Activated CD8-positive, alpha-beta memory T cell treated with anti-CD3 and anti-CD28 coated beads, Interleukin-2, amount 50 U/mL, for 24 hours (primary cell): ENCODE data around the gene RGL1.
"Not testable (repeated sequence)": the region's sequence is repeated elsewhere in the genome, so short reads cannot be mapped to it uniquely, and the experiment has no call there.

ENCODE experiments used
- DNase-seq: peaks from one replicate; pipeline ENCODE4 v3.0.0-alpha.2; 2020; ENCODE audit errors: extremely low read depth

Gene RGL1

GRCh38 chr1:183785921-183786320, 19.0 kb upstream of the RGL1 start:
- DNase-seq = not testable (repeated sequence)

DNA sequence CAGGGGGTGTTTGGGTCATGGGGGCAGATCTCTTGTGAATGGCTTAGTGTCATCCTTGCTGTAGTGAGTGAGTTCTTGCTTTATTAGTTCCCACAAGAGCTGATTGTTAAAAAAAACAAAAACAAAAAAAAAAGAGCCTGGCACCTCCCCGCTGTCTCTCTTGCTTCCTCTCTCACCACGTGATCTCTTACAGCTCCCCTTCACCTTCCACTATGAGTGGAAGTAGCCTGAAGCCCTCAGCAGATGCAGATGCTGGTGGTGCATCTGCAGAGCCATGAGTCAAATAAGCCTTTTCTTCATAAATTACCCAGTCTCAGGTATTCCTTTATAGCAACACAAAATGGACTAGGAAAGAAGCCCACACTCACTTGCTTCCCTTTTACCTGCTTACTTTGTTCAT, 17.2 kb upstream of the RGL1 start:
- DNase-seq = no peak

DNA sequence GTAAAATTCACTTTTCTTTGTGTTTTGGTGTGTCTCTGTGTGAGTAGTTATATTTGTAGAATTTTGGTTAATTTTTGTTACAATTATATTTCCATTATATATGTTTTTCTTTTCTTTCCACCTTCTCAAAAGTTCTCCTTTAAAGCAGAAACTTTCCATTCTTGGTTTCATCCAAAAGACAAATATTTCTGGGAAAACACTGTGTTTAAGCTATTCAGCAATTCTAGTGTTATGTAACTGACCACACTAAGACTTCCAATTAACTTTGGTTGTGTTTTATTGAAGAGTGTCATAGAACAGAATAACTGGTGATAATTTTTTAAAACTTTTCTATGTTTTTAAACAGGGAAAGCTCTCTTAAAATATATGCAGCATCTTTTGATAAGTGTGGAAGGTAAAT, 13.6 kb upstream of the RGL1 start:
- DNase-seq = no peak

DNA sequence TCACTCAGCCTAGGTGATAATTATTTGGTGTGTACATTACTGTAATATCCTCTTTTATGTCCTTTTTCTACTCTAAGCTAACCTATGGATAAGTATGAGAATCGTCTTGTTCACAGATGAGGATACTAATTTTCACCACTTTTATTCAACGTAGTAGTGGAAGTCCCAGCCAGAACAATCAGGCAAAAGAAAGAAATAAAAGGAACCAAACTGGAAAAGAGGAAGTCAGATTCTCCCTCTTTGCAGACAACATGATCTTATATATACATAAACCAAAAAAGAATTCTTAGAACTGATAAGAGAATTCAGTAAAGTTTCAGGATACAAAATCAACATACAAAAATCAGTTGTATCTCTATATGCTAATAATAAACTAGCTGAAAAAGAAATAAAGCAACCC, 12.6 kb upstream of the RGL1 start:
- DNase-seq = no peak

DNA sequence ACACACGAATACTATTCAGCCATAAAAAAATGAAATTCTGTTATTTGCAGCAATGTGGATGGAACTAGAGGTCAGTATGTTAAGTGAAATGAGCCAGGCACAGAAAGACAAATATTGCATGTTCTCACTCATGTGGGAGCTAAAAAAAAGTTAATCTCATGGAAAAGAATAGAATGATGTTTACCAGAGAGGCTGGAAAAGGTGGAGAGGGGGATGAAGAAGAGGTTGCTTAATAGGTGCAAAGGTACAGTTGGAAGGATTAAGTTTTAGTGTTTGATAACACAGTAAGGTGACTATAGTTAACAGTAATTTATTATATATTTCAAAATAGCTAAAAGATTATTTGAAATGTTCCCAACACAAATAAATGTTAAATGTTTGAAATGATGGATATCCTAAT, 10.8 kb upstream of the RGL1 start:
- no peak for DNase-seq

GRCh38 chr1:183800449-183800848, 4.5 kb upstream of the RGL1 start:
- no peak for DNase-seq

DNA sequence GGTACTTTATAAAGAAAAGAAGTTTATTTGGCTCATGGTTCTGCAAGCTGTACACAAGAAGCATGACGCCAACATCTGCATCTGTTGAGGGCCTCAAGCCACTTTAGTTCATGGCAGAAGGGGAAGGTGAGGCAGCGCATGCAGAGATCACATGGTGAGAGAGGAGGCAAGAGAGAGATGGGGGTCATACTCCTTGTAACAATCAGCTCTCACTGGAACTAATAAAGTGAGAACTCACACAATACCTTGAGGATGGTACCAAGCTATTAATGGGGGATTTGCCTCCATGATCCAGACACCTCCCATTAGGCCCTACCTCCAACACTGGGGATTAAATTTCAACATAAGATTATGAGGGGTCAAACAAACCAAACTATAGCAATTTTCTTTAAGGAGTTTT, 3.3 kb upstream of the RGL1 start:
- DNase-seq = no peak

DNA sequence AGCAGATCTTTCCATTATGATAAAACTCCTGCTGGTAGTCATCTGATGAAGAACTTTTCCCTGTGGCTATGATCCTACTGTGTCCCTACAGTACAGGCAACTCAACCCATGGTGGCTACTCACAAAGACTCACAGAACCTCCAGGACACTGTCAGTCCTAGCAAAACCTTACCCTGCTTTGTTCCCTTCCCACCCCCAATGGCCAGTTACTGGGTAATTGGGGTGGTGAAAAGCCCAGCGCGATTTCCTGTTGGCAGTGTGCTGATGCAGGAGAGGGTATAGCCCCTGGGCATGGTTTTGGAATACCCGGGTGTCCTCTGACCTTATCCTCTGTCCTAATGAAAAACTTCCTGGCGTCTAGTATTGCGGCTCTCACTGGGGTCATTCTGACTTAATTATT, 533 bp upstream of the RGL1 start:
- no peak for DNase-seq

- no peak for DNase-seq
Measured at GRCh38 chr1:183806125-183806524, 1.2 kb downstream of the RGL1 start.

- DNase-seq = no peak
Measured at GRCh38 chr1:183806675-183807074, 1.8 kb downstream of the RGL1 start.

- no peak for DNase-seq
Measured at GRCh38 chr1:183807549-183808168, 2.7 kb downstream of the RGL1 start.

- no peak for DNase-seq
Measured at GRCh38 chr1:183808296-183809027, 3.5 kb downstream of the RGL1 start.

GRCh38 chr1:183810121-183810520, 5.2 kb downstream of the RGL1 start:
- DNase-seq = no peak

DNA sequence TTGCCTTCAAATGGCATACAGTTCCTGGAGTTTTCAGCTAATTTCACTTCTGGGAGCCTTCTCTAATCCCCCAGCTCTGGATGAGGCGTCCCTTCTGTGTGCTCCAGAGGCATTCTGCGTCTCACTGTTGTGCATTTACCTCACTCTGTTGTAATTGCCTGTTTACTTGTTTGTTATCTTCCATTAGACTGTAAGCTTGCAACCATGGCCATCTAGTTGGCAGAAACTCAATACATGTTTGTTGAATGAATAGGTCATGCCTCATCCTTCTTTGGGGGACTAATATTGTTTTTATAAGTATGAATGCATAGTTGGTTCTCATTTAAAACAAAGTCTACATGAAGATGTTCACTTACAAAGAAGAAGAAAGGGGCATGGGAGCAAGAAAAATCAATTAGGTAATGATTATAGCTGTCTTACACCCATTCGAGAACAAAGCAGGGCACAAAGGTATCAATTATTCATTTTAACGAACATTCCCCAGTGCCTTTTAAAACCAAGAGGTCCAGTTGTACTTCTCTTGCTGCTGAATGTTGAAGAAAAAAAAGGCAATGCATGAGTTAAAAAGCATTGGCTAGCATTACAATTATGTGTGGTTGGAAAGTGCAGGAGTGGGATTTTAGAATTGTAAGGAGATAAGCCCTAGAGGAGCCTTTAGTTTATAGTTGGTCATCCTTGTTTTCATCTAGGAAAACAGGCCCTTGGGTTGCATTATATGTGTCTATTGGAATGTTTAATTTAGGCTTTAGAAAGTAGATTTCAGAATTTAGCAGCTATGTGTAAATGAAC, 6.0 kb downstream of the RGL1 start:
- DNase-seq = no peak

DNA sequence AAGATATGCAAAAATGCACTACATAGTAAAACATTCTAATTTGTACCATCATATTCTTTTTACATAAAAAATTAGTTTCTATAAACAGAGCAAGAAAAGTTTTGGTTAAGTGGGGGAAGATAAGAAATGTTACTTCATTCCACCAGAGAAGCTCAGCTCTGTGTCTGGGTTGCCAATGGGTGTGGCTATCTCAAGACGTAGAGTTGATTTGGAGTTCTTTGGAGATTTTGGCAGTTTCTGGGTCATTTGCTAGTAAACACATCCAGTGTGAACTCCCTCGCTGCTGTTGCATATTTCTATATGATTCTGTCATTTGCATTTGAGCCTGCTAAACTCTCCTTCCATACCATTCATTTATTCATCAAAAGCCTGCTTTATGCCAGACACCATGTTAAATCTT, 7.2 kb downstream of the RGL1 start:
- no peak for DNase-seq

- no peak for DNase-seq
Measured at GRCh38 chr1:183812686-183813569, 8.0 kb downstream of the RGL1 start.

- no peak for DNase-seq
Measured at GRCh38 chr1:183814121-183814681, 9.3 kb downstream of the RGL1 start.

- DNase-seq = no peak
Measured at GRCh38 chr1:183816110-183816509, 11.2 kb downstream of the RGL1 start.

DNA sequence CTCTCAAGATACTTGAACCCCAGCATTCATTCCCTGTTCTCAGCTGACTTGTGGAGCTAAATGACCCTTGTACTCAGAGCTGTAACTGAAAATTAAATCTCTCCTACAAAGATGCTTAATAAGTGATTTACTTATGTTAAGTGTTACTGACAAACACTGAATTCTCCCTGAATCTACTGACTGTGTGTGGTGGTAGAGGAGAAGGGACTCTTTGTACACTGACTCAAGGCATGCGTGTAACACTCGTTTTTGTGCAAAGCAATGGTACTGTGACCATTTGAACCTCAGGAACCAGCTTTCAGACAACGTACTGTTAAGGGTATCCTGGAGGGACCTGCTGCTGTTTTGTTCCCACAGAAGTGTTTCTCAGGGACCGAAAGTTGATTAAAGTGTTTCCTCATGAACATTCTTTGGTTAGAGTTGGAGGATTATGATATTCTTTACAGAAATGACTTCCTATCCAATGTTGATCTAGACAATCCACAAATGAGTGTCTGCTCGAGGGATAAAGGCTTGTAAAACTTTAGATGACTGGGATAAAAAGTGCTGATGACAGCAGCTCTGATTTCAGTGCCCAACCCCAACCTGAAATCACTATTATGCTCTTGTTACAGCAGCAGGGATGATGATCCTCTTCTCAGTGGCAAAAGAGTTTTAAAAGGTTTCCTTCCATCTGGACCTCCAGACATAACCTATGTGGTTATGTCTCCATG, 12.8 kb downstream of the RGL1 start:
- no peak for DNase-seq

GRCh38 chr1:183819059-183819458, 14.1 kb downstream of the RGL1 start:
- no peak for DNase-seq

DNA sequence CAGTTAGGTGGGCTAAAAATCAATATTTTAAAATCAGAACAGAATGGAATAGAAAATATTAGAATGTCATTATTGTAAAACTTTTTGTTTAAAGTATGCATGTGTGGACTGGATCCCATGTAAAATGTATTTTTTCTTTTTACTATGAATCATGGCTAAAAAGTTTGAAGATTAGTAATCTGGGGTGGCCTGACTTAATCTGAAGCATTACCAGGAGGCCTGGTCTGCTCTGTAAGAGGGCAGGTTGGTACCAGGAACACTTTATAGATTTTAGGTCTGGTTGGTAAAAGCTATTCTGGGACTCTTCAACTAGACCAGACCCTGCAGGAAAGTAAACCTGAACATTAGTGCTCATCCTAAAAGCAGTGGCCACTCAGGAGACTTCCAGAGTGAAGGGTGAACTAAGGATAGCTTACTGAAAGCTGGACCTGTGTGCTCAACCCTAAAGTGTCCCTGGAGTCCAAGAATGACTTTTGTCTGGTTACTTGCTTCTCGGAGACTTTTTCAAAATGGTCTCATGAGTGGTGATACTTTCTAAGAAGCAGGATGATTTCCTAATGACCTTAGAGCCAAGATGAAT, 16.5 kb downstream of the RGL1 start:
- DNase-seq = no peak
